Activated gamma-delta T cell treated with anti-CD3 and anti-CD28 coated beads, Interleukin-2, amount 50 U/mL, for 16 hours (primary cell): ENCODE measurements around the gene RNU5B-1.

ENCODE experiments used
- DNase-seq: peaks from one replicate; pipeline ENCODE4 v3.0.0-alpha.2; 2020; ENCODE audit warnings: low read depth

Gene RNU5B-1

GRCh38 chr15:65328506-65329287 is 24.2 kb downstream of the RNU5B-1 start:
- no peak for DNase-seq

GRCh38 chr15:65329288-65329983 is 25.0 kb downstream of the RNU5B-1 start:
- no peak for DNase-seq

- no peak for DNase-seq
Measured at GRCh38 chr15:65329984-65330735, 25.7 kb downstream of the RNU5B-1 start.

DNA sequence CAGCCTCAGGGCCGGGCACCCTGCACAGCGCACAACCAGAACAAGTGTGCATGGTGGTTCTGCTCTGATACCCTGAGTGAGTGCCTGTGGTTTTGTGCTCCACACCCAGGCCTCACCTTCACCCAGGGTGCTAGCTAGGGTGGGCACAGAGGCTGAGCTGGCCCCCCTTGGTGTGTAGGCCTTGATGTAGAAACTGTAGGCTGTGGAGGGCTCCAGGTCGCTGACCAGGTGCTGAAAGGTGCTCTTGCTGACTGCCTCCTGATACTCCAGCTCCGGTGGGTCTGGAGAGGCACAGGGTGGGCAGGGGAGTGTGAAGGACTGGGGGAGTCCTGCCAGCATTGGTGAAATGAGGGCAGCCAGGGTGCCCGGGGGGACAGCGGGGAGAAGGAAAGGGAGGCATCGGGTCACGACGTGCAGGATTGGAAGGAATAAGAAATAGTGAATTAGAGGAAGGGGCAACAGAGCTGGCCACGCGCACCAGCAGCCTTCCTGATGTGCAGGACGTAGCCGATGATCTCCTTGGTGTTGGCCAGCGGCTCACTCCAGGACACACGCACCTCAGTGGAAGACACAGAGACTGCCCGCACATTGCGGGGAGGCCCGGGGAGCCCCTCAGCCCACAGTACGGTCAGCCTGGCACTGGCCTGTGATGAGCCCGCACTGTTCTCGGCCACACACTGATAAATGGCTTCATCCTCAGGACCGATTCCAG is 26.6 kb downstream of the RNU5B-1 start:
- DNase-seq: no peak

- no peak for DNase-seq
Measured at GRCh38 chr15:65331811-65332210, 27.3 kb downstream of the RNU5B-1 start.

GRCh38 chr15:65332391-65333147 is 28.1 kb downstream of the RNU5B-1 start:
- DNase-seq: no peak

GRCh38 chr15:65333148-65333820 is 28.8 kb downstream of the RNU5B-1 start:
- no peak for DNase-seq

DNA sequence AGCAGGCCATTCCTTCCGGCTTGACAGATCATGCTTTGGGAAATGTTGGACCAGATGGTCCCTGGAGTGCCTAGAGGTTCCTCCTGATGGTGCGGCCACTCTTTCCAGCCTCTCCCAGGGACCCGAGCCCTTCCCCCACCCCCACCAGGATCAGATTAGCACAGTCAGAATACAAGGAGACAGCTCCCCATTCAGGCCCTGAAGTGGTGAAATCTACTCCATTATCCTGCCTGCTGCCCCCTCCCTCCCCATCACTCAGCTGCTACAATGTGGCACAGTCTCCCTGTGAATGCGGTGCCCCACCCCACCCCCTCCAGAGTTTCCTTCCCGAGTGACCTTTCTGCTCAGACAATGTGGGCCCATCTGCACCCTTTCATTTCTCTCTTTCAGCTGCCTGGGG is 29.4 kb downstream of the RNU5B-1 start:
- DNase-seq: no peak

- DNase-seq: no peak
Measured at GRCh38 chr15:65334586-65335231, 30.2 kb downstream of the RNU5B-1 start.

DNA sequence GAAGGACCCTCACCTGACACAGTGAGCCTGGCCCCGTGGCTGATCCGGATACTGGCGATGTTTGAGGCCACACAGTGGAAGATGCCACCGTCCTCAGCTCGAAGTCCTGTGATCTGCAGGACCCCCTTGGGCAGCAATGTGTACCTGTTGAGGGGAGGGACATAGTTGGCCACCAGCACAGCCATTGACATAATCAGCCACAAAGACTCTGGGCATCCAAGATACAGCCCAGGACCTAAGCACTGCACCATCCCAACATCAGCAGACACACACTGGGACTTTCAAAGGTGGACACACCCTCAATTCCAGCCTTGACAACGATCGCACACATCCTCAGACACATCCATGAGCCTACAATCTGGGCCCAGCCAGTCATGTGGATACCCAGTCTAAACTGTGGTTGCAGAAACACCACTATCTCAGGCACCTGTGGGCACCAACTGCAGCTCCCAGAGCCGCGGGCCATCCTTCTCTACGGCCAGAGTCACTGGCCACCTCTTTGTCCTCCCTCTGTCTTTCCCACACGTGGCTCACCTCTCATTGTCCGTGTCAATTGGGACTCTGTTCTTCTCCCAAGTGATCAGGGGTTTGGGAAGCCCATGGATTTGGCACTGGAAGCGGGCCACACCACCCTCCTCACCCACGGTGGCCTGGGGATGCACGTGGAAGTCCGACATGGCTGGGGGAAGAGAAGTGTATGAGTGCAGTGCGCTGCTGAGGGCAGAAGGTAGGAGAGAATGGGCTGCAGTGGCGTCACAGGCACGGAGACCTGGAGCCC is 31.0 kb downstream of the RNU5B-1 start:
- DNase-seq: no peak

- no peak for DNase-seq
Measured at GRCh38 chr15:65336493-65337435, 32.3 kb downstream of the RNU5B-1 start.

- no peak for DNase-seq
Measured at GRCh38 chr15:65337436-65338070, 33.1 kb downstream of the RNU5B-1 start.

DNA sequence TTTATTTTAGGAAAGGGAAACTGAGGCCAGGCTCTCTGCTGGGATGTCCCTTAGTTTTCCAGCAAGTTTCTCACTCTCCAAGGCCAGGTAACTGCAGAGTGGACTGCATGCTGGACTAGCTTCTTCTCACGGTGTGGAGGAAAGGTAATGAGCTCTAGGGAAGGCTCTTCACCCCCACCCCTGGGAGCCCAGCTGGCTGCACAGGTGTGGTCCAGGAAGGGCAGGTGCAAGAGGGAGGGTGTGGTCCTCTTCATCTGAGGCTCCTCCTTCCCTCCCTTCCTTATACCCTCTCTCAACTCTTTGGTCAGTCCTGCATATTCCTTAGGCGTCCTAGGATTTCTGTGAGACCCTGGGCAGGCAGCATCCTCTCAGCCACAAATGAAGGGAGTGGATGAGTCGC is 33.9 kb downstream of the RNU5B-1 start:
- DNase-seq: no peak

GRCh38 chr15:65338823-65339222 is 34.3 kb downstream of the RNU5B-1 start:
- DNase-seq: no peak

- no peak for DNase-seq
Measured at GRCh38 chr15:65339416-65339815, 34.9 kb downstream of the RNU5B-1 start.

DNA sequence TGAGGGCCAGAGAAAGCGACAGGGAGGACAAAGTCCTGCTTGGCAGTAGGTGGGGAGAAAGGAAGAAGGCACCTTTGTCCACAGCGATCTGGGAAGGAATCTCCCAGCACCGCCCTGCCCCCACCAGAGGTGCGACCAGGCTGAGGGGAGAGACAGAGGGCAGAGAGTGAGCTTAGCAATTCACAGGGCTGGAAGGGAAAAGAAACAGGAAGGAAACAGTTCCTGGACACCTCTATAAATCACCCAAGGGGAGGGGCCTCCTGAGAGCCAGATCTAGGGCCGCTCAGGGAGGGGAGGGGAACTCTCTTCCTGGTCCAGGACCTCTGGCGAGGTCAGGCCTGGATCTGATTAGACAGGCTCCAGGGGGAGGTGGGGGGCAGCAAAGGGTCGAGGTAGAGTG is 35.4 kb downstream of the RNU5B-1 start:
- no peak for DNase-seq

- DNase-seq: no peak
Measured at GRCh38 chr15:65342493-65342892, 38.0 kb downstream of the RNU5B-1 start.
